HepG2 (cell line): ENCODE results near the gene NSD2.

Source experiments
- FOXK1 ChIP-seq: sonication (generic); formaldehyde crosslinking; IDR thresholded peaks from 2 replicates; pipeline ENCODE4 v1.4.0; 2020; ENCODE audit warnings: low read depth, missing genetic modification reagents, borderline replicate concordance
- ZNF230 ChIP-seq: sonication (generic); formaldehyde crosslinking; IDR thresholded peaks from 2 replicates; pipeline ENCODE4 v1.4.0; 2020; ENCODE audit warnings: mild to moderate bottlenecking, missing genetic modification reagents

GRCh38 chr4:1985780-1986577 is 114.8 kb downstream of the NSD2 start:
- no peak for TF ChIP-seq FOXK1
- no peak for TF ChIP-seq ZNF230 (CRISPR knock-in tag)
